NCI-H345 (cell line): ENCODE measurements around the gene TRIM37.

ENCODE experiments used
- DNase-seq: peaks from one replicate; lab custom pipeline; 2025; lab: John Stamatoyannopoulos, UW

TRIM37 gene

DNA sequence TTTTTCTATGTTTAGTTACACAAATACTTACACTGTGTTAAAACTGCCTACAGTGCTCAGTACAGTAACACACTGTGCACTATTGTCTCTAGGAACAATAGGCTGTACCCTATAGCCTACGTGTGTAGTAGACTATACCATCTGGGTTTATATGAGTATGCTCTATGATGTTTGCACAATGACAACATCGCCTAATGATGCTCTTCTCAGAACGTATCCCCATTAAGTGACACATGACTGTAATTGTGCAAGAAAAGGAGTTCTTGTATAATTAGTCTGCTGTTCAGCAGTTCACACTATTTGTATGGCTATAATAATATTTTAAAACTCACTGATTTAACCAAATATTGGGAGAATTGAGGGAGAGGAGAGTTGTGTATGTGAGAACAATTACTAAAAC lies 173.7 kb downstream of the TRIM37 start:
- DNase-seq: no peak
